Stimulated activated CD4-positive, alpha-beta T cell treated with anti-CD3 and anti-CD28 coated beads, Interleukin-1b, Interleukin-23, amount 100 ng/mL, for 24 hours (primary cell): ENCODE results near the gene MPRIP.
"Not testable (repeated sequence)": the region's sequence is repeated elsewhere in the genome, so short reads cannot be mapped to it uniquely, and the experiment has no call there.

ENCODE experiments used
- DNase-seq, 4 experiments: peaks; one replicate each; pipeline ENCODE4 v3.0.0-alpha.2; 2020; ENCODE audit warnings: low read depth in 4 of 4, low spot score in 1 of 4

MPRIP gene

DNA sequence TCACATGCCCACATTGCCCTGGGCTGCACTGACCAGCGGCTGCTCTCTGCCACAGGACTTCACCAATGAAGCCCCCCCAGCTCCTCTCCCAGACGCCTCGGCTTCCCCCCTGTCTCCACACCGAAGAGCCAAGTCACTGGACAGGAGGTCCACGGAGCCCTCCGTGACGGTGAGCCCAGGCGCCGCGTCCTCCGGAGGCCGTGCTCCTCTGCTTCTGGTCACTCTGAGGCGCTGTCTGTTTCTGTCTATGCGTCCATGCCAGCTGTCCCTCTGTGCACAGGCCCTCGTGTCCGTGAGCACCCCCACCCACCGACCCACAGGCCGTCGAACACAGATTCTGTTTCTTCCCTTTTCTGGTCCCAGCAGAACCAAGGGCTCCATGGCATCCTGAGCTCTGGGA lies 101.2 kb downstream of the MPRIP start:
- DNase-seq: no peak

GRCh38 chr17:17144061-17144460 lies 101.8 kb downstream of the MPRIP start:
- no peak for DNase-seq

DNA sequence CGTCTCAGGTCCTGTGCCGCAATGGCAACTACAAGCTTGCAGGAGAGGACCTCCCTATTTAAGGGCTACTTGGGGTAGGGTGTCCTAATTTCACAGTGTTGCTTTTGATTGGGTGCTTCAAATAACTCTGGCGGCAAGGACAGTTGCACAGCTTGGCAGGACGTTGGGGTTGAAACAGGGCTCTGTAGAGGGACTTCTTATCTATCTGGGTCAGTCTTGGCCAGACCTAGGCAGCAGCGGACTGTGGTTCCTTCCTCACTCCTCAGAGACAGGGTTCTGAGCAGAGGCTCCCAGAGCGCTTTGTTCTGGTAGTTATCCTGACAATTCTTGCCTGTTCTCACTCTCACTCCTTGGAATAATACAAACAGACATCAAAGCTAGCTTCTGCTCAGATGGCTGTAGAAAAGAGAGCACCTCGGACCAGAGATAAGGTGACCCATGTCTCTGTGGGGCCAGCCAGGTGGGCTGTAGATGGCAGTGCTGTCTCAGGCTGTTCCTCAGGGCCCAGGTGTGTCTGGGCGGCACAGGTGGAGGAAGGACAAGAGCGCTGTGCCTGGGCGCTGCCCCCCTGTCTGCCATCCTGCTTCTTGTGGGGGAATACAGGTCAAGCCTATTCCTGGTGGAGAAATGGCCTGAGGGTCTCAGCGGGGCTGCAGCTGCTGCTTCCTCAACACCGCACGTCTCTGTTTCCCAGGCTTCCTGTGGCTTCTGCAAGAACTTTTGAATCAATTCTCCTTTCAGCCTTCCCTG lies 102.8 kb downstream of the MPRIP start:
- no peak for DNase-seq

DNA sequence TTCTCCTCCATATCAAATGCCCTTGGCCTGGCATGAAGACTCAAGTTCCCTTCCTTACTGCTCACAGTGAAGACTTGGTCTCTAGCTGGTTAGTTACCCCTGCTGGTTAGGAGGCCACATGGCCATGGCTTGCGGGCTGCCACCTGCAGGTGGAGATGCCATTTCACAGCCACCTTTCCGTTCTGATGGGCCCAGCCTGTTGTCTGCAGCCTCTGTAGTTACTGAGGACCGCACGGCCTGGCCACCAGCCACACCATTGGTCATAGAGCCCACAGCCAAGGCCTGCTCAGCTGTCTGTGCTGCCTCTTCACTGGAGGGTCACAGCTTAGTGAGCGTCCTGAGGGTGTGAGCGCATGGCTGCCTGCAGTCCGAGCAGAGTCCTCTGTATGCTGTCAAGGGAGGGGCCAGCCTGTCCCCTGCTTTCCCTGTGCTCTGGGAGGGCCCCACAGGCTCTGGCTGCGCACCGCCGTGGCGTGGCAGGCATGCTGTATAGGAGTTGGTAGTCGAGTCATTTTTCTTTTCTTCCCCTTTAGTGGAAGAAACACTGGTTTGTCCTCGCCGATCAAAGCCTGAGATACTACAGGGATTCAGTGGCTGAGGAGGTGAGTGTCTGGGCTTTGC lies 104.6 kb downstream of the MPRIP start:
- DNase-seq: no peak

GRCh38 chr17:17147821-17148220 lies 105.6 kb downstream of the MPRIP start:
- no peak for DNase-seq

DNA sequence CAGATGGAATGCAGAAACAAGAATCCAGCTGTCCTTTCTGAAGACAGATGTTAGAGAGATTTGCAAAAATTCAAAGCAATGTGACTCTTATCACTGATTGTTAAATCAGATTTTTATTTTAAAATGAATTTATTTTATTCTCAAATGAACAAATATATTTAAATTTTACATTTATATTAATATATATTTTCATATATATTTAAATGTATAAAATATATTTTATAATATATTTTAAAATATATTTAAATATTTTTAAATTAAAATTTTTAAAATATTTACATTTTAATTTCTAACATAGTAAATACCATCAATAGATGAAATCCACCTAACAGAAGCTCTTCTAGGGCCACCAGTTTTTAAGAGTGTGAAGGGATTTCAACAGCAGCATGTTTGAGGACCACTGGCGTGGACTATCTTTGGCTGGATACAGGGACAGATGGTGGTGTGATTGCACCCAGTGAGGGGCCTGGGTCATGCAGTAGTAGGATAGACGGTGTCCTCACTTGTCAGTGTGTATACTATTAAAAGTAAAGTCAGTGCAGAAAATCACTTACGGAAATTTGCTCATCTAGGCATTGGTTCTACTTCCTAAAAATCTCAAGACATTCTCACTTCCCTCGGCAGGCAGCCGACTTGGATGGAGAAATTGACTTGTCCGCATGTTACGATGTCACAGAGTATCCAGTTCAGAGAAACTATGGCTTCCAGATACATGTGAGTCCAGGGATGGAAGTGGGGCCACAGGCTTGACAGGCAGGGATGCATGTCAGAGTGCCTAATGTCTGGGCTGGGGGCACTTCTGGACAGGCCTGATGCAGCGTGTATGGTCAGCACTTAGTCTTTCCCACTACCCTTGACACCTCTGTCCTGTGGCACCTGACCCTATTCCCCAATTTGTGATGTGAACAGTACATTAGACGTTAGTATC lies 107.5 kb downstream of the MPRIP start:
- no peak for DNase-seq

DNA sequence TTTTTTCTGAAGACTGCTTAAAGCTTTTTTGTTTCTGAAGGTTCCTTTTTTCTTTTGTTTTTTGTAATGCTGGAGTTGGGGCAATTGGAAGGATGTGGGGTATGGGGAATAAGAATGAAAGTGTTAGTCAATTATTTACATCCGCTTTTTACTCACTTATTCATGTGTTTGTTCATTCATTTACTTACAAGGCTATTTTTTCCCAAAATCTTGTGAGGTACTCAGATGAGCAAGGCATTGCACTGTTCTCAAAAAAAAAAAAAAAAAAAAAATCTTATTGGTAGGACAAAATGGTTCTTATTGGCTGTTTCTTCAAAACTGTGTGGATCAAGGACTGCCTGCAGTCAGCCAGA lies 108.2 kb downstream of the MPRIP start:
- no peak for DNase-seq

DNA sequence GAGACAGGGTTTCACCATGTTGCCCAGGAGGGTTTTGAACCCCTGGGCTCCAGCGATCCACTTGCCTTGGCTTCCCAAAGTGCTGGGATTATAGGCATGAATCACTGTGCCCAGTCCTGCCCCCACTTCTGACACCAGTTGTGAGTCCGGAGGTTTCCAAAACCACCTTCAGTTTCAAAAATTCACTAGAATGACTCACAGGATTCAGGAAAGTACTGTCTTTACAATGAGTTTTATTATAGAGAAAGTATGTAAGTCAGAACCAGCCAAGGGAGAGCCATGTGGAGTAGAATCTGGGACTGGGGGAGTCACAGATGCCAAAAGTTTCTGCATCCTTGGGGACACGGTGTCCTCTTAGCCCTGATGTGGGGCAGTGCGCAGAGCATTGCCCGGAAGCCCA lies 108.8 kb downstream of the MPRIP start:
- no peak for DNase-seq

DNA sequence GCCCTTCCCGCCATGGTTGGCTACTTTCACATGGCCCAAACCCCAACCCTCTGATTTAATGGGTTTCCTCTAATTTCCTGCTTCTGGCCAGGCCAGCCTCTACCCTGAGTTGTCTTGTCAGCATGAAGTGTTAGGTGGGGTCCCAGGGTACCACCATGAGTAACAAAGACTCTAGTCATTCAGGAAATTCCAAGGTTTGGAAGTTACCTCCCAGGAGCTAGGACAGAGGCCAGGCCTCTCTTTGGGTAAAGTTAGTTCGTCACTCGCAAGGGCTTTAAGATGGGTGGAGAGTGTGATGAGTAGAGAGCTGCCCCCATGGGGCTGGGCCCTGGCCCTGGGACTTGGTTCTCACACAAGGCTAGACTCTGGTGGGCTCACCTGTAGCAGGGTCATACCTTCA lies 109.3 kb downstream of the MPRIP start:
- DNase-seq: no peak

DNA sequence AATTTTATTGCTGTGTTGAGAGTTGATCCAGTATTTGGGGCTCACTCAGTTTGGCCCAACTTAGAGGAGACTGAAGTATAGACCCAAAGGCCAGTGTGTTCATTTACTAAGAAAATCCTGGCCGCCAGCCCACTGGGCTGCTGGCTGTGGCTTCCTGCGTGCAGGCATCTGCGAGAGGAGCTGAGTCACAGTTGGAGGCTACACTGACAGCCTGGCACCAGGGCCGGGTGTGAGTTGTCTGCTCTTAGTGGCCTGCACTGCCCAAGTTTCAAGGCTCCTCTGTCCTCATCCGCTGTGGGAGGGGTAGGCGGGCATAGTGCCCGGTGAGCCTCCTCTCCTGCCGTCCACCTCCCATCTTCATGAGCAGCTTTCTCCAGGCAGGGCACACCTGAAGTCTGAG lies 109.7 kb downstream of the MPRIP start:
- DNase-seq: peak in 1 of 4 experiments; percentile 10

GRCh38 chr17:17152385-17152784 lies 110.1 kb downstream of the MPRIP start:
- DNase-seq: no peak

DNA sequence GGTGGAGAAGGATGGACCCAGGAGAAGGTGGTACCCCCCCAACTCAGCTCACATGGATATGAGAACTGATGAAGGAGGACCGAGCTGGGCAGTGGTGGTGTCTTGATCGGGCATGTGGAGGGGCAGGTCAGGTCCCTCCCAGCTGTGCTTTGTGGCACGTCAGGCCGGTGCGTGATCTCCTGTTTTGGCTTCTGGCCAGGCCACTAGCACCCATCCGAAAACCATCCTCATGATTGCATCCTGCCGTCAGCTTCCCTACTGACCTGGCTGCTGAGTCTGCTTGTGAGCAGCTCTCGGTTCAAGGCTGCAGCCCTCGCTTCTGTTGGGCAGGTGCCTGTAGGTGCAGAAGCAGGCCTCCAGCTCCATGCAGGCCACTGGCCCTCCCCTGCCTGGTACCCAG lies 110.8 kb downstream of the MPRIP start:
- no peak for DNase-seq

DNA sequence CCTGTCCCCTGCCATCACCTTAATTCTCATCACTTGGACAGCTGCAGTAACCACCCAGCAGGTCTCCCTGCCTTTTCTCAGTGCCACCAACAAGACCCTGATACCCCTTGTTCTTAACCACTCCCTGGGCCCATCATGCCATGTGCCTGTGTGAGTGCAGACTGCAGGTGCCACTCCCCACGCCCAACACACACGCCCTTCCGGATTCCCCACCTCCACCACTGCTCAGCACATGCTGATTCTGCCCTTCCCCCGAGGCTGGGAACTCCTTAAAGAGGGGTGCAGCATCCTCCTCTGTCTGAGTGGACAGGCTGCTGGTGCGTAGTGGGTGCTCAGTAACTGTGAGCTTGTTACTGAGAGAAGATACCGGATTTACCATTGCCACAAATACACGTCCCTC lies 111.5 kb downstream of the MPRIP start:
- no peak for DNase-seq

- DNase-seq: no peak
These were observed 112.3 kb downstream of the MPRIP start for GRCh38 chr17:17154556-17154955.

DNA sequence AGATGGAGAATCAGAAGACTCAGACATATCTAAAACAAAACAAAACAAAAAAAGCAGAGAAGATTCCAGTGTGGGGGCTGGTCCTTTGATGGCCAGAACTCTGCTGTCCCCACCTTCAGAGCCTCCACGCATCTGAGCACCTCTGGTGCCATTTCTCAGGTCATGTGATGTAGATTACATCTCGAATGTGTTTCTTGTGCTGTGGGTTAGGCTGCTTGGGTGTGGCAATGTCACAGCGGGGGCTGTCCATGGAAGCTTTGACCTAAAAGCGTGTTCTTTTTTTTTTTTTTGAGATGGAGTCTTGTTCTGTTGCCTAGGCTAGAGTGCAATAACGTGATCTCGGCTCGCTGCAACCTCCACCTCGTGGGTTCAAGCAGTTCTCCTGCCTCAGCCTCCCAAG lies 112.7 kb downstream of the MPRIP start:
- no peak for DNase-seq

GRCh38 chr17:17155568-17155967 lies 113.3 kb downstream of the MPRIP start:
- DNase-seq: no peak

GRCh38 chr17:17156107-17156506 lies 113.8 kb downstream of the MPRIP start:
- no peak for DNase-seq

DNA sequence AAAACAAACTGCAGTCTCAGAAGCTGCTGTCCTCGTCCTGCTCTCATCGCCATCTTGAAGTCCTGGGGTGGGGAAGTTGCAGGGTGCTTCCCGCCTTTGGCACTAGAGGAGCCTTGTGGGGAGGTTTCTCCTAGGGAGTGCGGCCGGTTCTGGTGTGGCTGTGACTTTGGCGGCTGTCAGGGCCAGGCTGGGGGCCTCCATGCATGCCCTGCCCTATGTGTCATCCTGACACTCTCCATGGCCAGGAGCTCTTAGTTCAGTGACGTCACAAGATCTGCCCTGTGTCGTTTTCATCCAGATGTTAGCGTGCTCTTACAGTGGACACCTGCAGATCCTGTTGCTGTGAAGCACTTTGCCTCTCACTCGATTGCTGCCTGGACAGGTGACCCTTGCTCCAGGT lies 114.3 kb downstream of the MPRIP start:
- no peak for DNase-seq

DNA sequence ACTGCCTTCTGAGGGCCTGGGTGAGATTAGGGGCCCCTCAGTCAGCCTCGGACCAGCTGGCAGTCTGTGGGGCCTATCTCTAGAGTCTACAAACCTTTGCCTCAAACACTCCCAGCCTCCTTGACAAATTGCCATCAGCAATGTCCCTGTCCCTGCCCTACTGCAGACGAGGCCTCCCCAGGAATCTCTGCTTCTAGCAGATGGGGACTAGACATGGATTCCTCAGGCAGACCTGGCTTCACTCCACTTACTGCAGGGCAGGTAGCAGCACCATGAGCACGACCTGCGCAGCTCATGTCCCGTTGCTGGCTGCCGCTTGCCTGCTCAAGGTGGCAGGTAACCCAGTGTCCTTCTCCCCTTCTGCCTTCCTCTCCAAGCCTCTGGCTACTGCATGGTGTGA lies 114.8 kb downstream of the MPRIP start:
- no peak for DNase-seq

DNA sequence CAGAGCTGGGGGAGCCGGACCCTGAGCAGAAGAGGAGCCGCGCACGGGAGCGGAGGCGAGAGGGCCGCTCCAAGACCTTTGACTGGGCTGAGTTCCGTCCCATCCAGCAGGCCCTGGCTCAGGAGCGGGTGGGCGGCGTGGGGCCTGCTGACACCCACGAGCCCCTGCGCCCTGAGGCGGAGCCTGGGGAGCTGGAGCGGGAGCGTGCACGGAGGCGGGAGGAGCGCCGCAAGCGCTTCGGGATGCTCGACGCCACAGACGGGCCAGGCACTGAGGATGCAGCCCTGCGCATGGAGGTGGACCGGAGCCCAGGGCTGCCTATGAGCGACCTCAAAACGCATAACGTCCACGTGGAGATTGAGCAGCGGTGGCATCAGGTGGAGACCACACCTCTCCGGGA lies 116.2 kb downstream of the MPRIP start:
- not testable (repeated sequence) for DNase-seq

DNA sequence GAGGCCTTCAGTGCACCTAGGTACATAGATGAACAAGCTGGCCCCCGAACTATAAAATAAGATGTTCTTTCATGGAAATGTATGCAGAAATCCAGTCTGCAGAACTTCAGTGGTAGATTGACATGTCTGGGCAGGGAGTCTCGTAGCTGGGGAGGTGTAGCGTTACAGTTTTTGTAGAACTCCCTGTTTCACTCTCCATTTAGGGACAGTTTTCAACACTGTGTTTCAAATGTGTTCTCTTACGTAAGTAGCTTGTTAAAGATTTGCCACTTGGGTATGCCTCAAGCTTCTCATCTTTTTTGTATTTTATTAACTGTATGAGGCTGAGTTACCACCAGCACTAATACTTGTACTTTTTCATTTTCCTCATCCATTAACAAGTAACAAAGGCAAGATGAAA lies 117.3 kb downstream of the MPRIP start:
- no peak for DNase-seq

DNA sequence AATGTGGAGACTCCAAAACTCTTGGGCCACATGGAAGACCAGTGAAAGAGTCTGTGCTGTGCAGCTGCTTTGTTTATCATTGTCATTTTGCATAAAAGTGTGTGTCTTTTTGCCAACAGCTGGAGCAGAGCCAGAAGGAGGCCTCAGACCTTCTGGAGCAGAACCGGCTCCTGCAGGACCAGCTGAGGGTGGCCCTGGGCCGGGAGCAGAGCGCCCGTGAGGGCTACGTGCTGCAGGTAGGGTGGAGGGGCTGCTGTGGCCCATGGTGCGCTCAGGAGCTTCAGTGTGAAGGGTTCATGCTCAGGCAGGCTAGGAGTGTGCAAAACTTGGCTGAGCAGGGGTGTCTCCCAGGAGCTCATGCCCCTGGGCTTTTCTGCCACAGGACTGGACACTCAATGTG lies 118.9 kb downstream of the MPRIP start:
- DNase-seq: no peak
